ENCODE results near the gene METTL25B. TPM values are rescaled to one million over a fixed set of nuclear protein-coding genes. Genes with fewer than 3 reads are reported as not detected.

Gene METTL25B
- total RNA-seq, 4 donors from 2014 or later, result 12.9 to 28.0 (median 17.6) TPM

DNA sequence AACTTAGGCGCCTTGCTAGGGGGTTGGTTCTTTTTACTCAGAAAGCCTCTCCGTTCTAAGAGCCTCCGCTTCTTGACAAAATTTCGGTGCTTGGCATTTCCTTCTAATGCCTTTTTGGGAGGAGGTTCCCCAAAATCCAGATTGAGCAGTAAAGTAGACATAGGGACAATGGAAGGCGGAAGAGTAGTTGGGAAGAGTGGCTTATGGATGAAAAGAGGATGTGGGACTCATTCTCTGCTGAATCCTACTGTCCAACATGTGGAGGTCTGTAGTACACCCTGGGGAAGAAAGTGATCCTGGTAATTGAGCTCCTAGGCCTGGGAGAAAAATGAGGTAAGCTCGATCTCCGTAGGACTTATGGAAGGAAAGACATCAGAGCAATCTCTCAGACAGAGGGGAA is 777 bp upstream of the METTL25B start:
- Histone ChIP-seq H3K4me1 (peaks cover 35 to 37% of the 10 kb centered on the region in 2 donors), H3K4me3 (peak overlapping the region; percentile 68 to 94 (median 84)), H3K27me3 (no peaks in the 10 kb centered on the region), H3K36me3 (peaks cover 0 to 22% of the 10 kb centered on the region in 2 donors), H3K9me3 (no peaks in the 10 kb centered on the region), H3K27ac (peak overlapping the region; percentile 91 to 98 (median 94))
- DNase-seq (no peak), ATAC-seq (no peak)
- in situ Hi-C loops (cut with MboI; ENCODE audit: low sequenced_read_pairs in 4 of 4), result loop anchor here in 1 of 4 donors (5.0 to 25.0 kb wide), 2 partner anchors 40 to 665 kb away; partner anchors contain the start of genes LAMTOR2, RAB25 and UBQLN4
- TF ChIP-seq, protein P1, sequence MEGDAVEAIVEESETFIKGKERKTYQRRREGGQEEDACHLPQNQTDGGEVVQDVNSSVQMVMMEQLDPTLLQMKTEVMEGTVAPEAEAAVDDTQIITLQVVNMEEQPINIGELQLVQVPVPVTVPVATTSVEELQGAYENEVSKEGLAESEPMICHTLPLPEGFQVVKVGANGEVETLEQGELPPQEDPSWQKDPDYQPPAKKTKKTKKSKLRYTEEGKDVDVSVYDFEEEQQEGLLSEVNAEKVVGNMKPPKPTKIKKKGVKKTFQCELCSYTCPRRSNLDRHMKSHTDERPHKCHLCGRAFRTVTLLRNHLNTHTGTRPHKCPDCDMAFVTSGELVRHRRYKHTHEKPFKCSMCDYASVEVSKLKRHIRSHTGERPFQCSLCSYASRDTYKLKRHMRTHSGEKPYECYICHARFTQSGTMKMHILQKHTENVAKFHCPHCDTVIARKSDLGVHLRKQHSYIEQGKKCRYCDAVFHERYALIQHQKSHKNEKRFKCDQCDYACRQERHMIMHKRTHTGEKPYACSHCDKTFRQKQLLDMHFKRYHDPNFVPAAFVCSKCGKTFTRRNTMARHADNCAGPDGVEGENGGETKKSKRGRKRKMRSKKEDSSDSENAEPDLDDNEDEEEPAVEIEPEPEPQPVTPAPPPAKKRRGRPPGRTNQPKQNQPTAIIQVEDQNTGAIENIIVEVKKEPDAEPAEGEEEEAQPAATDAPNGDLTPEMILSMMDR (IDR thresholded peaks at IDR 0.05 in 4 of 5, conservative IDR thresholded peaks at IDR 0.05 in 1 of 5), result no peak
- no peak for TF ChIP-seq POLR2A (IDR thresholded peaks at IDR 0.05)
- intact Hi-C loops (cut with DNase I; ENCODE audit: low total_unique reads), result loop anchor here (10.0 kb wide), 1 partner anchor 673 kb away; the partner anchor contains the start of genes LAMTOR2 and UBQLN4

DNA sequence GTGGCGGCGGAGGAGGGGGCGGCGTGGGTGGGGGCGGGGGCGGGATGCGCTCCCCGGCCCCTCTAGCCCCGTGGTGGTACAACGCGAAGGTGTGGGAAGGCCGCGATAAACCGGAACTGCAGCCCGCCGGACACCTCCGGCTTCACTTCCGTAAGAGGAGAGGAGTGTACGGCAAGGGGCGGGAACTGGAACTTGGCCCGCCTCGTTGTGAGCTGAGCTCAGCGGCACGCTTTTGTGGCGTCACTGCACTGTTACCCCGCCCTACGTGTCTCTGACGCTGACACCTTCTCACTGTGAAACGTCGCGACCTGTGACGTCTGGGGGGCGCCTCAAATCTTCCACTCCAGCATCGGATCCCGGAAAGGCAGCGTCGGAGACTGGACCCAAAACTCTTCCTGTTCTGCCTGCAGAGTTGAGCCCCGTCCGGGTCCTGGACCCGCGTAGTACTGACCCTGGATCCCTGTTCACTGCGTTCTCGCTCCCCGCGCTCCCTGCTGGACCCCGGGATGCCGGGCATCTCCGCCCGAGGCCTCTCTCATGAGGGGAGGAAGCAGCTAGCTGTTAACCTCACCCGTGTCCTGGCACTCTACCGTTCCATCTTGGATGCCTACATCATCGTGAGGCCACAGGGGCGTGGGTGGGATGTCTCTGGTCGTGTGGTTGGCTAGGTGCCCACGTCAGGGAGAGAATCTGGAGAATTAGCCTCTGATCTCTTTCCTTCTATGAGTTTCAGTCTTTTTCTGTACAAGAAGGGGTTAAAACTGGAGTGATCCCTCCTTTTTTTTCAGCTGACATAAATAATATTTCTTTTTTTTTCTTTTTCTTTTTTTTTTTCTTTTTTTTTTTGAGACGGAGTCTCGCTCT is 562 bp downstream of the METTL25B start, which contains the start of gene ISG20L2:
TSS of gene ISG20L2 (minus strand) at position 168 of the 864 bp plus-strand sequence. CDS start 1,114 bp downstream, outside the sequence.
- DNase-seq (peak; percentile 97), ATAC-seq (peak; percentile 94 to 96)
- H3K27me3 ChIP-seq, result no peaks in the 10 kb centered on the region
- H3K4me3 ChIP-seq, result peak within 1 kb of the TSS; percentile 68 to 94 (median 84)
- intact Hi-C loops (cut with DNase I; ENCODE audit: low total_unique reads) (loop anchor here (1.0 to 10.0 kb wide), 4 partner anchors 12 to 674 kb away; partner anchors contain the start of genes HDGF, LAMTOR2, MRPL24 and PRCC), in situ Hi-C loops (cut with MboI; ENCODE audit: low sequenced_read_pairs in 4 of 4) (loop anchor here in 1 of 4 donors (5.0 to 25.0 kb wide), 2 partner anchors 42 to 667 kb away; partner anchors contain the start of genes LAMTOR2, RAB25 and UBQLN4)
- H3K36me3 ChIP-seq, result peaks cover 0 to 22% of the 10 kb centered on the region in 2 donors
- TF ChIP-seq, protein P1 (IDR thresholded peaks at IDR 0.05 in 4 of 5, conservative IDR thresholded peaks at IDR 0.05 in 1 of 5), result no peak
- TF ChIP-seq POLR2A (IDR thresholded peaks at IDR 0.05), result peak; percentile 14 to 48
- H3K9me3 ChIP-seq, result no peaks in the 10 kb centered on the region
- peaks cover 35 to 37% of the 10 kb centered on the region in 2 donors for H3K4me1 ChIP-seq
- peak within 1 kb of the TSS; percentile 91 to 98 (median 94) for H3K27ac ChIP-seq

GRCh38 chr1:156733989-156734584 is 5.8 kb downstream of the METTL25B start:
- ATAC-seq, result no peak
- intact Hi-C loops (cut with DNase I; ENCODE audit: low total_unique reads), result no loop called here
- DNase-seq, result no peak
- peaks cover 3 to 5% of the 10 kb centered on the region in 2 donors for H3K4me1 ChIP-seq
- H3K27me3 ChIP-seq, result no peaks in the 10 kb centered on the region
- in situ Hi-C loops (cut with MboI; ENCODE audit: low sequenced_read_pairs in 4 of 4), result loop anchor here in 1 of 4 donors (25.0 kb wide), 1 partner anchor 672 kb away; the partner anchor contains the start of genes LAMTOR2, RAB25 and UBQLN4
- H3K9me3 ChIP-seq, result no peaks in the 10 kb centered on the region
- no peak overlapping the region for H3K4me3 ChIP-seq
- TF ChIP-seq POLR2A (IDR thresholded peaks at IDR 0.05), result no peak
- TF ChIP-seq, protein P1 (IDR thresholded peaks at IDR 0.05 in 4 of 5, conservative IDR thresholded peaks at IDR 0.05 in 1 of 5), result no peak
- H3K27ac ChIP-seq, result no peak overlapping the region
- peaks cover 0 to 42% of the 10 kb centered on the region in 2 donors for H3K36me3 ChIP-seq

- intact Hi-C loops (cut with DNase I; ENCODE audit: low total_unique reads), result no loop called here
- Histone ChIP-seq H3K36me3 (peaks cover 0 to 47% of the 10 kb centered on the region in 2 donors), H3K27ac (no peak overlapping the region), H3K9me3 (no peaks in the 10 kb centered on the region), H3K27me3 (no peaks in the 10 kb centered on the region), H3K4me3 (no peak overlapping the region), H3K4me1 (peaks cover 15 to 20% of the 10 kb centered on the region in 2 donors)
- no peak for TF ChIP-seq POLR2A (IDR thresholded peaks at IDR 0.05)
- TF ChIP-seq, protein P1 (IDR thresholded peaks at IDR 0.05 in 4 of 5, conservative IDR thresholded peaks at IDR 0.05 in 1 of 5), result no peak
- DNase-seq (no peak), ATAC-seq (no peak)
- in situ Hi-C loops (cut with MboI; ENCODE audit: low sequenced_read_pairs in 4 of 4), result loop anchor here in 1 of 4 donors (25.0 kb wide), 1 partner anchor 676 kb away; the partner anchor contains the start of genes LAMTOR2, RAB25 and UBQLN4
These were observed 10.1 kb downstream of the METTL25B start for GRCh38 chr1:156738407-156738806.
